BLaER1 treated with 17β-estradiol and CSF1 and Interleukin-3, amounts not matched to agents 10 nM and 100 nM (cell line): Measurements from ENCODE around the gene SALL3.

ENCODE experiments used
- H3K27ac ChIP-seq, 11 experiments: shearing (Covaris generic); formaldehyde crosslinking; 2 replicates each; pipeline ENCODE4 v1.8.1; 2022
- H3K27me3 ChIP-seq, 11 experiments: shearing (Covaris generic); formaldehyde crosslinking; 2 replicates each; pipeline ENCODE4 v1.8.1; 2022
- H3K36me3 ChIP-seq, 11 experiments: shearing (Covaris generic); formaldehyde crosslinking; 2 replicates each; pipeline ENCODE4 v1.8.1; 2022
- H3K4me1 ChIP-seq, 10 experiments: shearing (Covaris generic); formaldehyde crosslinking; 2 replicates each; pipeline ENCODE4 v1.8.1; 2022
- H3K4me2 ChIP-seq, 11 experiments: shearing (Covaris generic); formaldehyde crosslinking; 2 replicates each; pipeline ENCODE4 v1.8.1; 2022
- H3K4me3 ChIP-seq, 10 experiments: shearing (Covaris generic); formaldehyde crosslinking; 2 replicates each; pipeline ENCODE4 v1.8.1; 2022
- H3K9ac ChIP-seq, 11 experiments: shearing (Covaris generic); formaldehyde crosslinking; 2 replicates each; pipeline ENCODE4 v1.8.1; 2022
- H3K9me3 ChIP-seq, 11 experiments: shearing (Covaris generic); formaldehyde crosslinking; replicated peaks in 1 of 11; 2 replicates each; pipeline ENCODE4 v1.8.1; 2022
- H4K20me1 ChIP-seq, 11 experiments: shearing (Covaris generic); formaldehyde crosslinking; 2 replicates each; pipeline ENCODE4 v1.8.1; 2022
- Cebpa-rat ChIP-seq, 11 experiments: shearing (Covaris generic); IDR thresholded peaks; 2 replicates each; pipeline ENCODE4 v1.8.1; 2022

SALL3 gene

GRCh38 chr18:79026491-79026890, 46.9 kb downstream of the SALL3 start:
- no peaks in the 10 kb centered on the region for H3K36me3 ChIP-seq
- H3K27me3 ChIP-seq, result no peaks in the 10 kb centered on the region
- H3K9ac ChIP-seq, result no peak overlapping the region
- no peak for TF ChIP-seq Cebpa-rat (IDR thresholded peaks at IDR 0.05)
- H3K4me1 ChIP-seq, result no peaks in the 10 kb centered on the region
- H3K27ac ChIP-seq, result no peak overlapping the region
- no peak overlapping the region for H3K4me2 ChIP-seq
- H3K4me3 ChIP-seq, result no peak overlapping the region
- H4K20me1 ChIP-seq, result no peaks in the 10 kb centered on the region
- H3K9me3 ChIP-seq, result peaks cover 10 to 47% (median 31%) of the 10 kb centered on the region in 11 experiments; a peak in 21 of 22 replicates

- Histone ChIP-seq H3K9me3 (peaks cover 10 to 33% (median 22%) of the 10 kb centered on the region in 11 experiments; a peak in 20 of 22 replicates), H3K36me3 (no peaks in the 10 kb centered on the region), H3K4me1 (no peaks in the 10 kb centered on the region), H4K20me1 (no peaks in the 10 kb centered on the region), H3K27ac (no peak overlapping the region), H3K27me3 (no peaks in the 10 kb centered on the region), H3K4me3 (no peak overlapping the region), H3K4me2 (no peak overlapping the region), H3K9ac (no peak overlapping the region)
- TF ChIP-seq Cebpa-rat (IDR thresholded peaks at IDR 0.05), result no peak
Observed at GRCh38 chr18:79030680-79031079, 51.1 kb downstream of the SALL3 start.

- Histone ChIP-seq H3K4me2 (no peak overlapping the region), H3K27ac (no peak overlapping the region), H3K9ac (no peak overlapping the region), H3K36me3 (no peaks in the 10 kb centered on the region), H4K20me1 (no peaks in the 10 kb centered on the region), H3K27me3 (no peaks in the 10 kb centered on the region), H3K9me3 (peaks cover 27 to 37% (median 31%) of the 10 kb centered on the region in 11 experiments), H3K4me1 (no peaks in the 10 kb centered on the region), H3K4me3 (no peak overlapping the region)
- no peak for TF ChIP-seq Cebpa-rat (IDR thresholded peaks at IDR 0.05)
Observed at GRCh38 chr18:79042276-79042675, 62.7 kb downstream of the SALL3 start.

DNA sequence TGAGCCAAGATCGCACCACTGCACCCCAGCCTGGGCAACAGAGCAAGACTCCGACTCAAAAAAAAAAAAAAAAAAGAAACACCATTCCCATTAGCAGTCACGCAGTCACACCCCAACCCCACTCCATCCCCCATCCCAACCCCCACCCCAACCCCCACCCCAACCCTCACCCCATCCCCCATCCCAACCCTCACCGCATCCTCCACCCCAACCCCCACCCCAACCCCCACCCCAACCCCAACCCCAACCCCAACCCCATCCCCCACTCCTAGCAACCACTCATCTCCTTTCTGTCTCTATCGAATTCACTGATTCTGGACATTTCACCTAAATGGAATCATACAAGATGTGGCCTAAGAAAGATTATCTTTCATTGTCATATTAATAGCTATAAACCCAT, 63.7 kb downstream of the SALL3 start:
- Histone ChIP-seq H3K4me1 (peaks cover 0 to 9% (median 0%) of the 10 kb centered on the region in 10 experiments; a peak in 3 of 20 replicates), H4K20me1 (no peaks in the 10 kb centered on the region), H3K9ac (no peak overlapping the region), H3K27me3 (no peaks in the 10 kb centered on the region), H3K4me2 (no peak overlapping the region), H3K27ac (no peak overlapping the region), H3K4me3 (no peak overlapping the region), H3K36me3 (no peaks in the 10 kb centered on the region), H3K9me3 (peaks cover 19 to 33% (median 24%) of the 10 kb centered on the region in 11 experiments)
- no peak for TF ChIP-seq Cebpa-rat (IDR thresholded peaks at IDR 0.05)

DNA sequence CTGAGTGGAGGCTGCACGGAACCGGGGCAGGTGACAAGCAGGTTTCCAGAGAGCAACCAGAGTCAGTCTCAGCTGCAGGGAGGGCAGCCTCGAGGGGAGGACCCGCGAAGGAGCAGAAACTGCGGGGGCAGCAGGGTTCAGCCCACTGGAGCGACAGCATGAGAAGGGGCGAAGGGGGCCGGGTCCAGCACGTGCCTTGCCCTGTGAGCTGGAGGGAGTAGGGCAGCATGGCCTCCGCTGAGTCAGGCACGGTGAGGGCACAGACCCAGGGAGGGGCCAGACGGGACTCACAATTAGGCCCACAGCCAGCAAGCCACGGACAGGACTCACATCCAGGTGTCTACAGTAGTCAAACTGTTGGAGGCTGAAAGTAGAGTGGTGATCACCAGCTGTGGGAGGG, 66.9 kb downstream of the SALL3 start:
- Histone ChIP-seq H3K36me3 (no peaks in the 10 kb centered on the region), H4K20me1 (no peaks in the 10 kb centered on the region), H3K4me2 (no peak overlapping the region), H3K9ac (no peak overlapping the region), H3K4me1 (peaks cover 0 to 12% (median 0%) of the 10 kb centered on the region in 10 experiments; a peak in 3 of 20 replicates), H3K27ac (no peak overlapping the region), H3K4me3 (no peak overlapping the region), H3K27me3 (no peaks in the 10 kb centered on the region), H3K9me3 (peaks cover 0 to 8% (median 0%) of the 10 kb centered on the region in 11 experiments; a peak in 5 of 22 replicates)
- TF ChIP-seq Cebpa-rat (IDR thresholded peaks at IDR 0.05), result no peak

GRCh38 chr18:79047556-79048244, 68.1 kb downstream of the SALL3 start:
- peaks cover 0 to 12% (median 0%) of the 10 kb centered on the region in 10 experiments; a peak in 3 of 20 replicates for H3K4me1 ChIP-seq
- H4K20me1 ChIP-seq, result no peaks in the 10 kb centered on the region
- H3K4me3 ChIP-seq, result no peak overlapping the region
- H3K9me3 ChIP-seq, result peaks cover 0 to 8% (median 0%) of the 10 kb centered on the region in 11 experiments; a peak in 5 of 22 replicates
- no peak overlapping the region for H3K9ac ChIP-seq
- no peak overlapping the region for H3K4me2 ChIP-seq
- no peaks in the 10 kb centered on the region for H3K27me3 ChIP-seq
- TF ChIP-seq Cebpa-rat (IDR thresholded peaks at IDR 0.05), result no peak
- H3K36me3 ChIP-seq, result no peaks in the 10 kb centered on the region
- H3K27ac ChIP-seq, result peak overlapping the region in 1 of 11 experiments; percentile 16; a peak in 2 of 22 replicates

- Histone ChIP-seq H4K20me1 (no peaks in the 10 kb centered on the region), H3K4me1 (peaks cover 0 to 12% (median 0%) of the 10 kb centered on the region in 10 experiments; a peak in 3 of 20 replicates), H3K4me2 (no peak overlapping the region), H3K27me3 (no peaks in the 10 kb centered on the region), H3K36me3 (no peaks in the 10 kb centered on the region), H3K27ac (no peak overlapping the region), H3K9me3 (peaks cover 0 to 8% (median 0%) of the 10 kb centered on the region in 11 experiments; a peak in 5 of 22 replicates), H3K4me3 (no peak overlapping the region), H3K9ac (no peak overlapping the region)
- no peak for TF ChIP-seq Cebpa-rat (IDR thresholded peaks at IDR 0.05)
Observed at GRCh38 chr18:79048245-79048632, 68.6 kb downstream of the SALL3 start.

- Histone ChIP-seq H3K9ac (no peak overlapping the region), H3K4me1 (peaks cover 0 to 12% (median 0%) of the 10 kb centered on the region in 10 experiments; a peak in 3 of 20 replicates), H3K27me3 (no peaks in the 10 kb centered on the region), H3K27ac (no peak overlapping the region), H3K9me3 (peaks cover 0 to 8% (median 0%) of the 10 kb centered on the region in 11 experiments; a peak in 5 of 22 replicates), H3K4me2 (no peak overlapping the region), H4K20me1 (no peaks in the 10 kb centered on the region), H3K36me3 (no peaks in the 10 kb centered on the region), H3K4me3 (no peak overlapping the region)
- TF ChIP-seq Cebpa-rat (IDR thresholded peaks at IDR 0.05), result no peak
Observed at GRCh38 chr18:79049506-79049905, 69.9 kb downstream of the SALL3 start.
